ENCODE results near the gene CAMKK2.
"Not testable (repeated sequence)": the region's sequence is repeated elsewhere in the genome, so short reads cannot be mapped to it uniquely, and the experiment has no call there.

Gene CAMKK2

GRCh38 chr12:121232977-121233627, 63.4 kb downstream of the CAMKK2 start:
- no peak overlapping the region for H3K9ac ChIP-seq (ENCODE audit: low read depth, low read length)
- H3K36me3 ChIP-seq (ENCODE audit: control insufficient read depth, insufficient read depth, low read length) = peaks cover 10% of the 10 kb centered on the region; the same call in 1 of the 2 replicates
- H3K9me3 ChIP-seq (ENCODE audit: control insufficient read depth, insufficient read depth, low read length) = no peaks in the 10 kb centered on the region
- no peaks in the 10 kb centered on the region for H3K27me3 ChIP-seq (ENCODE audit: control insufficient read depth, insufficient read depth, low read length)
- H3K27ac ChIP-seq (ENCODE audit: low read depth, low read length) = no peak overlapping the region
- peaks cover under 1% of the 10 kb centered on the region; the same call in 1 of the 2 replicates for H3K4me1 ChIP-seq (ENCODE audit: control insufficient read depth, insufficient read depth, low read length)
- no peak overlapping the region for H3K4me3 ChIP-seq (ENCODE audit: low read depth, low read length)

GRCh38 chr12:121232163-121232562, 64.3 kb downstream of the CAMKK2 start:
- H3K27me3 ChIP-seq (ENCODE audit: control insufficient read depth, insufficient read depth, low read length) = no peaks in the 10 kb centered on the region
- H3K4me3 ChIP-seq (ENCODE audit: low read depth, low read length) = no peak overlapping the region
- no peaks in the 10 kb centered on the region for H3K9me3 ChIP-seq (ENCODE audit: control insufficient read depth, insufficient read depth, low read length)
- H3K9ac ChIP-seq (ENCODE audit: low read depth, low read length) = no peak overlapping the region
- no peaks in the 10 kb centered on the region for H3K4me1 ChIP-seq (ENCODE audit: control insufficient read depth, insufficient read depth, low read length)
- 0 out of 2 replicates have a peak, but pooled peaks cover 6% of the 10 kb centered on the region for H3K36me3 ChIP-seq (ENCODE audit: control insufficient read depth, insufficient read depth, low read length)
- H3K27ac ChIP-seq (ENCODE audit: low read depth, low read length) = no peak overlapping the region

- Histone ChIP-seq H3K4me3 (ENCODE audit: low read depth, low read length) (no peak overlapping the region), H3K27me3 (ENCODE audit: control insufficient read depth, insufficient read depth, low read length) (no peaks in the 10 kb centered on the region), H3K4me1 (ENCODE audit: control insufficient read depth, insufficient read depth, low read length) (no peaks in the 10 kb centered on the region), H3K27ac (ENCODE audit: low read depth, low read length) (no peak overlapping the region), H3K9ac (ENCODE audit: low read depth, low read length) (no peak overlapping the region), H3K36me3 (ENCODE audit: control insufficient read depth, insufficient read depth, low read length) (0 out of 2 replicates have a peak, but pooled peaks cover 6% of the 10 kb centered on the region), H3K9me3 (ENCODE audit: control insufficient read depth, insufficient read depth, low read length) (no peaks in the 10 kb centered on the region)
Measured at GRCh38 chr12:121230538-121230907, 66.0 kb downstream of the CAMKK2 start.

- H3K9ac ChIP-seq (ENCODE audit: low read depth, low read length); H3K36me3 ChIP-seq (ENCODE audit: control insufficient read depth, insufficient read depth, low read length); H3K27ac ChIP-seq (ENCODE audit: low read depth, low read length); H3K9me3 ChIP-seq (ENCODE audit: control insufficient read depth, insufficient read depth, low read length); H3K27me3 ChIP-seq (ENCODE audit: control insufficient read depth, insufficient read depth, low read length); H3K4me3 ChIP-seq (ENCODE audit: low read depth, low read length); H3K4me1 ChIP-seq (ENCODE audit: control insufficient read depth, insufficient read depth, low read length): not testable (repeated sequence)
Measured at GRCh38 chr12:121229826-121230537, 66.5 kb downstream of the CAMKK2 start.

- no peaks in the 10 kb centered on the region for H3K4me1 ChIP-seq (ENCODE audit: control insufficient read depth, insufficient read depth, low read length)
- H3K27ac ChIP-seq (ENCODE audit: low read depth, low read length) = no peak overlapping the region
- no peak overlapping the region for H3K9ac ChIP-seq (ENCODE audit: low read depth, low read length)
- no peaks in the 10 kb centered on the region for H3K27me3 ChIP-seq (ENCODE audit: control insufficient read depth, insufficient read depth, low read length)
- H3K9me3 ChIP-seq (ENCODE audit: control insufficient read depth, insufficient read depth, low read length) = no peaks in the 10 kb centered on the region
- H3K36me3 ChIP-seq (ENCODE audit: control insufficient read depth, insufficient read depth, low read length) = 0 out of 2 replicates have a peak, but pooled peaks cover 6% of the 10 kb centered on the region
- H3K4me3 ChIP-seq (ENCODE audit: low read depth, low read length) = no peak overlapping the region
Measured at GRCh38 chr12:121228919-121229665, 67.4 kb downstream of the CAMKK2 start.

- Histone ChIP-seq H3K4me1 (ENCODE audit: control insufficient read depth, insufficient read depth, low read length) (no peaks in the 10 kb centered on the region), H3K36me3 (ENCODE audit: control insufficient read depth, insufficient read depth, low read length) (0 out of 2 replicates have a peak, but pooled peaks cover 6% of the 10 kb centered on the region), H3K27ac (ENCODE audit: low read depth, low read length) (peak overlapping the region; percentile 18), H3K27me3 (ENCODE audit: control insufficient read depth, insufficient read depth, low read length) (no peaks in the 10 kb centered on the region), H3K4me3 (ENCODE audit: low read depth, low read length) (no peak overlapping the region), H3K9ac (ENCODE audit: low read depth, low read length) (no peak overlapping the region), H3K9me3 (ENCODE audit: control insufficient read depth, insufficient read depth, low read length) (no peaks in the 10 kb centered on the region)
Measured at GRCh38 chr12:121227294-121227693, 69.2 kb downstream of the CAMKK2 start.

GRCh38 chr12:121226871-121227270, 69.6 kb downstream of the CAMKK2 start:
- not testable (repeated sequence) for H3K9me3 ChIP-seq (ENCODE audit: control insufficient read depth, insufficient read depth, low read length); H3K4me3 ChIP-seq (ENCODE audit: low read depth, low read length); H3K4me1 ChIP-seq (ENCODE audit: control insufficient read depth, insufficient read depth, low read length); H3K36me3 ChIP-seq (ENCODE audit: control insufficient read depth, insufficient read depth, low read length); H3K27me3 ChIP-seq (ENCODE audit: control insufficient read depth, insufficient read depth, low read length); H3K9ac ChIP-seq (ENCODE audit: low read depth, low read length)
- H3K27ac ChIP-seq (ENCODE audit: low read depth, low read length) = peak overlapping the region; percentile 18

GRCh38 chr12:121226399-121226798, 70.1 kb downstream of the CAMKK2 start:
- Histone ChIP-seq H3K36me3 (ENCODE audit: control insufficient read depth, insufficient read depth, low read length) (0 out of 2 replicates have a peak, but pooled peaks cover 6% of the 10 kb centered on the region), H3K9me3 (ENCODE audit: control insufficient read depth, insufficient read depth, low read length) (no peaks in the 10 kb centered on the region), H3K4me1 (ENCODE audit: control insufficient read depth, insufficient read depth, low read length) (no peaks in the 10 kb centered on the region), H3K27ac (ENCODE audit: low read depth, low read length) (no peak overlapping the region), H3K9ac (ENCODE audit: low read depth, low read length) (no peak overlapping the region), H3K27me3 (ENCODE audit: control insufficient read depth, insufficient read depth, low read length) (no peaks in the 10 kb centered on the region), H3K4me3 (ENCODE audit: low read depth, low read length) (no peak overlapping the region)

GRCh38 chr12:121224591-121224990, 71.9 kb downstream of the CAMKK2 start:
- Histone ChIP-seq H3K9me3 (ENCODE audit: control insufficient read depth, insufficient read depth, low read length) (no peaks in the 10 kb centered on the region), H3K27ac (ENCODE audit: low read depth, low read length) (no peak overlapping the region), H3K4me1 (ENCODE audit: control insufficient read depth, insufficient read depth, low read length) (no peaks in the 10 kb centered on the region), H3K4me3 (ENCODE audit: low read depth, low read length) (no peak overlapping the region), H3K27me3 (ENCODE audit: control insufficient read depth, insufficient read depth, low read length) (no peaks in the 10 kb centered on the region), H3K36me3 (ENCODE audit: control insufficient read depth, insufficient read depth, low read length) (0 out of 2 replicates have a peak, but pooled peaks cover 6% of the 10 kb centered on the region), H3K9ac (ENCODE audit: low read depth, low read length) (no peak overlapping the region)

- Histone ChIP-seq H3K9ac (ENCODE audit: low read depth, low read length) (no peak overlapping the region), H3K4me3 (ENCODE audit: low read depth, low read length) (no peak overlapping the region), H3K27me3 (ENCODE audit: control insufficient read depth, insufficient read depth, low read length) (no peaks in the 10 kb centered on the region), H3K4me1 (ENCODE audit: control insufficient read depth, insufficient read depth, low read length) (no peaks in the 10 kb centered on the region), H3K27ac (ENCODE audit: low read depth, low read length) (no peak overlapping the region), H3K36me3 (ENCODE audit: control insufficient read depth, insufficient read depth, low read length) (peaks cover 6% of the 10 kb centered on the region; the same call in 1 of the 2 replicates), H3K9me3 (ENCODE audit: control insufficient read depth, insufficient read depth, low read length) (no peaks in the 10 kb centered on the region)
Measured at GRCh38 chr12:121223292-121224285, 72.9 kb downstream of the CAMKK2 start.

Data from HUES48 (cell line).